Type B pancreatic cell (in vitro differentiated cells): ENCODE results near the gene PAQR6. TPM values are rescaled to one million over a fixed set of nuclear protein-coding genes. Genes with fewer than 3 reads are reported as not detected.
A peak's percentile ranks its signal among the peaks of the same experiment; 100 is the strongest.

Experiments used
- DNase-seq: peaks from one replicate; pipeline ENCODE4 v3.0.0; 2021; ENCODE audit warnings: mixed read lengths; ENCODE audit not compliant: unreplicated experiment; ENCODE audit errors: extremely low spot score
- H3K27ac Mint-ChIP-seq: 2 replicates; pipeline ENCODE4 v1.8.0; 2021; ENCODE audit warnings: mild to moderate bottlenecking, mixed read lengths
- H3K27me3 Mint-ChIP-seq: 2 replicates; pipeline ENCODE4 v1.8.0; 2021; ENCODE audit warnings: mixed read lengths
- H3K36me3 Mint-ChIP-seq: 2 replicates; pipeline ENCODE4 v1.8.0; 2021; ENCODE audit warnings: mixed read lengths
- H3K4me1 Mint-ChIP-seq: one replicate; pipeline ENCODE4 v1.8.0; 2021; ENCODE audit warnings: mixed read lengths; ENCODE audit not compliant: unreplicated experiment
- H3K4me3 Mint-ChIP-seq: 2 replicates; pipeline ENCODE4 v1.8.0; 2021; ENCODE audit warnings: mild to moderate bottlenecking, mixed read lengths
- H3K9me3 Mint-ChIP-seq: 2 replicates; pipeline ENCODE4 v1.8.0; 2021; ENCODE audit warnings: mixed read lengths
- total RNA-seq: library from RNA; stranded (reverse); gene quantifications from 2 replicates; pipeline ENCODE4 v1.2.1, GENCODE V29; 2021; ENCODE audit warnings: low replicate concordance
- TF ChIP-seq, protein P1 (sequence below): fragments of 200-600 bp; sonication (generic); conservative IDR thresholded peaks from 2 replicates; pipeline ENCODE4 v1.5.0; 2021; ENCODE audit warnings: antibody characterized with exemption, mild to moderate bottlenecking

Gene PAQR6
- total RNA-seq, 1 donor from 2014 or later, result 19.0 TPM

DNA sequence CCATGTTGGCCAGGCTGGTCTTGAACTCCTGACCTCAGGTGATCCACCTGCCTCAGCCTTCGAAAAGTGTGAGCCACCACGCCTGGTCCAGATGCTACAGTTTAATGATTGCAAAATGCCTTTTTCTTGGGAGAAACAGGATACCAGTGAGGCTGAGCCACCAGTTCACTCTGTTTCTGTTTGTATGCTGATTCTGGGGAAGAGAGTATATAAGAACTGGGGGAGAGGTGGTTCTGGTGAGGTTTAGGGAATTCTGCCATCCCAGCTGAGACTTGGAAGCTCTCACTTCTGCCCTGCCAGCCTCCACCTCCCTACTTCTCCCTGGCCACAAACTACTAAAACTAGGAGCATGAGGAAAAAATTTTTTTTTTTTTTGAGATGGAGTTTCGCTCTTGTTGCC lies 43.2 kb downstream of the PAQR6 start:
- H3K9me3 Mint-ChIP-seq, result no peaks in the 10 kb centered on the region
- H3K4me3 Mint-ChIP-seq, result no peak overlapping the region

DNA sequence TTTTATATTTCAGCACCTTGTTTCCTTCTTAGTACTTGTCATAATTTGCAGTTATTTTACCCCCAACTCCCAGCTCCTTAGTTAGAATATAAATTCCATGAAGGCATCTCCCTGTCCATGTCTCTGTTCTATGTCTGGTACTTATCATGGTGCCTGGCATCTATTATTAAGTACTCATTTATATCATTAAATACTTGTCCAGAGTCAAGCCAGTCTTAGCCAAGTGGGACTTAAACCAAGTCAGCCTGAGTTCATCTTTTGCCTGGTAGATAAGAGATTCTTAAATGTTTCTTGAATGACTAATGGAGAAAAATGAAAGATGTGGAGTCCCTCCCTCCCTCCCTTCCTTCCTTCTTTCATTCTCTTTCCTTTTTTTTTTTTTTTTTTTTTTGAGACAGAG lies 44.5 kb downstream of the PAQR6 start:
- no peaks in the 10 kb centered on the region for H3K9me3 Mint-ChIP-seq
- H3K27ac Mint-ChIP-seq, result no peak overlapping the region
- no peak for DNase-seq
- H3K4me3 Mint-ChIP-seq, result no peak overlapping the region
- TF ChIP-seq, protein P1, sequence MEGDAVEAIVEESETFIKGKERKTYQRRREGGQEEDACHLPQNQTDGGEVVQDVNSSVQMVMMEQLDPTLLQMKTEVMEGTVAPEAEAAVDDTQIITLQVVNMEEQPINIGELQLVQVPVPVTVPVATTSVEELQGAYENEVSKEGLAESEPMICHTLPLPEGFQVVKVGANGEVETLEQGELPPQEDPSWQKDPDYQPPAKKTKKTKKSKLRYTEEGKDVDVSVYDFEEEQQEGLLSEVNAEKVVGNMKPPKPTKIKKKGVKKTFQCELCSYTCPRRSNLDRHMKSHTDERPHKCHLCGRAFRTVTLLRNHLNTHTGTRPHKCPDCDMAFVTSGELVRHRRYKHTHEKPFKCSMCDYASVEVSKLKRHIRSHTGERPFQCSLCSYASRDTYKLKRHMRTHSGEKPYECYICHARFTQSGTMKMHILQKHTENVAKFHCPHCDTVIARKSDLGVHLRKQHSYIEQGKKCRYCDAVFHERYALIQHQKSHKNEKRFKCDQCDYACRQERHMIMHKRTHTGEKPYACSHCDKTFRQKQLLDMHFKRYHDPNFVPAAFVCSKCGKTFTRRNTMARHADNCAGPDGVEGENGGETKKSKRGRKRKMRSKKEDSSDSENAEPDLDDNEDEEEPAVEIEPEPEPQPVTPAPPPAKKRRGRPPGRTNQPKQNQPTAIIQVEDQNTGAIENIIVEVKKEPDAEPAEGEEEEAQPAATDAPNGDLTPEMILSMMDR, result no peak
- H3K36me3 Mint-ChIP-seq, result peaks cover 11% of the 10 kb centered on the region
- no peaks in the 10 kb centered on the region for H3K27me3 Mint-ChIP-seq
- no peaks in the 10 kb centered on the region for H3K4me1 Mint-ChIP-seq

More for the DNA sequence above, 43.2 kb downstream of the PAQR6 start:
- no peaks in the 10 kb centered on the region for H3K27me3 Mint-ChIP-seq
- TF ChIP-seq, protein P1, result no peak
- H3K27ac Mint-ChIP-seq, result no peak overlapping the region
- peaks cover 20% of the 10 kb centered on the region for H3K36me3 Mint-ChIP-seq
- DNase-seq, result no peak
- H3K4me1 Mint-ChIP-seq, result no peaks in the 10 kb centered on the region

DNA sequence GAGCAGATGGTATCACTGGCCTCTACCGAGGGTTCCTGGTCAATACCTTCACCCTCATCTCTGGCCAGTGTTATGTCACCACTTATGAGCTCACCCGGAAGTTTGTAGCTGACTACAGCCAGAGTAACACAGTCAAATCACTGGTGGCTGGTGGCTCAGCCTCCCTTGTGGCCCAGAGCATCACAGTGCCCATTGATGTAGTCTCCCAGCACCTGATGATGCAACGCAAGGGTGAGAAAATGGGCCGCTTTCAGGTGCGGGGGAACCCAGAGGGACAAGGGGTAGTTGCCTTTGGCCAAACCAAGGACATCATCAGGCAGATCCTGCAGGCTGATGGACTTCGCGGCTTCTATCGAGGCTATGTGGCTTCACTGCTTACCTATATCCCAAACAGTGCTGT lies 47.8 kb downstream of the PAQR6 start:
- no peak for DNase-seq
- H3K27ac Mint-ChIP-seq, result no peak overlapping the region
- no peak overlapping the region for H3K4me3 Mint-ChIP-seq
- H3K4me1 Mint-ChIP-seq, result peaks cover 7% of the 10 kb centered on the region
- H3K9me3 Mint-ChIP-seq, result no peaks in the 10 kb centered on the region
- TF ChIP-seq, protein P1, result no peak
- H3K27me3 Mint-ChIP-seq, result no peaks in the 10 kb centered on the region
- H3K36me3 Mint-ChIP-seq, result peaks cover 11% of the 10 kb centered on the region

DNA sequence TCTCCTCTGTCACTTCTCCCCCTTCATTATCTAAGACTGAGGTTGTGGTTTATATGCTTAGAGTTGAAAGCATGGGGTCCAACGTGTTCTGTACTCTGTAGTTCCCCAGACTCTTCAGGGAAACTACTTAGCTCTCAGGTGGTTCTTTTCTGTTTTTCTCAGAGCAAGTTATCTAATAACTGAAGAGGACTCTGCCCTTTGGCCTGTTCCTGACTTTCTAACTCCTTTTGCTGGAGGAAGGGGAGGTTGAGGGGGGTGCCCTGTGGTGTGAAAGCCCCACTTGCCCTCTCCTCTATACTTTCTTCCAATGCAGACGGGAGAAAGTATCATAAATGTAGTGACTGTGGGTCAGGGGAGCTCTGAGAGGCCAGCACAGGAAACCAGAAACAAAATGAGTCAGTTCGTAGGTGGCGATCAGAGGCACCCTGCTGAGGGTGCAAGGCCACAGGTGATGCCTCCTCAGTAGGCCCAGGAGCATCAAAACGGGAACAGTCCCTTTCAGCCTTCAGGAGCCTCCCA lies 49.0 kb downstream of the PAQR6 start:
- H3K27me3 Mint-ChIP-seq, result no peaks in the 10 kb centered on the region
- no peaks in the 10 kb centered on the region for H3K9me3 Mint-ChIP-seq
- TF ChIP-seq, protein P1, result no peak
- no peak for DNase-seq
- H3K36me3 Mint-ChIP-seq, result peaks cover 12% of the 10 kb centered on the region
- H3K27ac Mint-ChIP-seq, result no peak overlapping the region
- no peak overlapping the region for H3K4me3 Mint-ChIP-seq
- H3K4me1 Mint-ChIP-seq, result peaks cover 14% of the 10 kb centered on the region

DNA sequence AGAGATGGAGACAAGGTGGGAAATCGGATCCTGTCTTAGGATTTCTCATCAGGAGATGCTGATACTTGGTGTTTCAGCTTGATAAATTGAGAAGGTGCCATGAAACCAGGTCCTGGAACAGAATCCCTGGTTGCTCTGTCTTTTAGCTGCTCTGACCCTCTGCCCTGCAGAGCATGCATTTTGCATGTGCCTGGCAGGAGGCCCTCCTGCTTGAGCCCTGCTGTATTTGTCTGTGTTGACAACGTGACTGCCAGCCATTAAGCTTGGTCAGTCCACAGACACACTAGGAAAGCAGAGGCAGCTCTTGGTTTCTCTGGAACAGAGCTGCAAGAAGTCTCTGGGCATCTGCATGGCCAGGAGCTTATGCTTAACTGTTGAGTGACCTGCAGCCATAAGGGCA lies 51.4 kb downstream of the PAQR6 start:
- H3K9me3 Mint-ChIP-seq, result no peaks in the 10 kb centered on the region
- TF ChIP-seq, protein P1, result no peak
- H3K27ac Mint-ChIP-seq, result no peak overlapping the region
- H3K36me3 Mint-ChIP-seq, result peaks cover 15% of the 10 kb centered on the region
- peak overlapping the region; percentile 66 for H3K4me3 Mint-ChIP-seq
- H3K27me3 Mint-ChIP-seq, result no peaks in the 10 kb centered on the region
- peaks cover 19% of the 10 kb centered on the region for H3K4me1 Mint-ChIP-seq
- no peak for DNase-seq

DNA sequence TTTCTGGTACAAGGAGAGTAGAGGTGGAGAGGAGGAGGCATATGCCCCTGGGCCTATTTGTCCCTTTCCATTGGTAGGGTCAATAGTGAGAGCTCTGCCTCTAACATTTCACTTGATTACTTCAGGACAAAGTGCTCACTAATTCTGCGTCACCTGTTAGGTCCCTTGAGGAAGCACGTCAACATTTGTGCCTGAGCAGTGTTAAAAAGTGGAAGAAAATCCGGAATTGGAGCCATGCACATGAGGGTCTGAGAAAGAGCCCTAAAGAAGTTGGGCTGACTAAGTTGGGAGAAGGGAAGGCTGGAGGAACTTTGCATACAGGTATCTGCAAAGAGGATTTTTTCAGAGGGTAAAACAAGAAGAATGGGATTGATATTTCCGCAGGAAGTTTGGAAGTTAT lies 52.0 kb downstream of the PAQR6 start:
- no peak overlapping the region for H3K27ac Mint-ChIP-seq
- no peak for DNase-seq
- no peaks in the 10 kb centered on the region for H3K27me3 Mint-ChIP-seq
- peaks cover 17% of the 10 kb centered on the region for H3K36me3 Mint-ChIP-seq
- peaks cover 19% of the 10 kb centered on the region for H3K4me1 Mint-ChIP-seq
- peak overlapping the region; percentile 66 for H3K4me3 Mint-ChIP-seq
- TF ChIP-seq, protein P1, result no peak
- H3K9me3 Mint-ChIP-seq, result no peaks in the 10 kb centered on the region
